ENCODE measurements around the gene IRX5.

Gene IRX5

DNA sequence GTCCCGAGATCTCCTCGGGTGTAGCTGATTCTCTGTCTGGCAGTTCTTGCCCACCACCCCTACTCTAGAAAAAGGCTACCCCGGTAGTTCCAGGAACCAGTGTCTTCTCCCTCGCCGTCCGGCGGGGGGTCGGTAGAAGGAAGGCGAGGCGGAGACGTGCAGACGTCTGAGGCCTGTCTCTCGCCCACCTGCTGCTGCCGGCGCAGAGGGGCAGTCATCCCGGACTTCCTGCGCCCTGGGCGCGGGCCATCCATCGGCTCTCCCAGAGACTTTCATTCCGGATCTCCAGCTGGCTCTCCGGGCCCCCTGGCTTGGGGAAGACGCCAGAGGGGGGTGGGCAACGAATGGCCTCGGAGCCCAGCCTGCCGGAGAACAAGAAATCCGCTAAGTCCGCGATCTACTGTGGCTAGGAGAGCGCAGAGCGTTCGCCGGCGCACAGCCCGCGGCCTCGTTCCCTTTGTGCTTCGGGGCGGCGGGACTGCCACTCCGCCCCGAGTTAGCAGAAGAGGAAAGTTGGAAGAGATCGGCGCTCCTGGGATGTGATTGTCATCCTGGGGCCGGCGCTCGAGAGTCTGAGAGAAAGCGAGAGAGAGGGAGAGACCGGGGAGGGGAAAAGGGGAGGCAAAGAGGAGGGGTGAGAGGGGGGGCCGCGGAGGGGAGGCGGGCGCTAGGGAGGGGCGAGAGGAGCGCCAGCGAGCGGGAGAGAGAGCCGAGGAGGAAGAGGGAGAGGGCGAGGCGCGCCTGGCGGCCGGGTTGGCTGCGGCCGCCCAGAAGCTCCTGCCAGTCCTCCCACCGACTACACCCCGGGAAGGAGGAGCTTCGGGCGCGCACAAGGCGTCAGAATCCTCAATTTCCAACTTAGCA, at the start of gene IRX5:
TSS of gene IRX5 (plus strand) at position 861 of the 864 bp plus-strand sequence. CDS start 334 bp downstream, outside the sequence.
- TF ChIP-seq, protein P1, sequence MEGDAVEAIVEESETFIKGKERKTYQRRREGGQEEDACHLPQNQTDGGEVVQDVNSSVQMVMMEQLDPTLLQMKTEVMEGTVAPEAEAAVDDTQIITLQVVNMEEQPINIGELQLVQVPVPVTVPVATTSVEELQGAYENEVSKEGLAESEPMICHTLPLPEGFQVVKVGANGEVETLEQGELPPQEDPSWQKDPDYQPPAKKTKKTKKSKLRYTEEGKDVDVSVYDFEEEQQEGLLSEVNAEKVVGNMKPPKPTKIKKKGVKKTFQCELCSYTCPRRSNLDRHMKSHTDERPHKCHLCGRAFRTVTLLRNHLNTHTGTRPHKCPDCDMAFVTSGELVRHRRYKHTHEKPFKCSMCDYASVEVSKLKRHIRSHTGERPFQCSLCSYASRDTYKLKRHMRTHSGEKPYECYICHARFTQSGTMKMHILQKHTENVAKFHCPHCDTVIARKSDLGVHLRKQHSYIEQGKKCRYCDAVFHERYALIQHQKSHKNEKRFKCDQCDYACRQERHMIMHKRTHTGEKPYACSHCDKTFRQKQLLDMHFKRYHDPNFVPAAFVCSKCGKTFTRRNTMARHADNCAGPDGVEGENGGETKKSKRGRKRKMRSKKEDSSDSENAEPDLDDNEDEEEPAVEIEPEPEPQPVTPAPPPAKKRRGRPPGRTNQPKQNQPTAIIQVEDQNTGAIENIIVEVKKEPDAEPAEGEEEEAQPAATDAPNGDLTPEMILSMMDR (IDR thresholded peaks at IDR 0.05) = no peak; the same call in 1 of the 2 replicates

DNA sequence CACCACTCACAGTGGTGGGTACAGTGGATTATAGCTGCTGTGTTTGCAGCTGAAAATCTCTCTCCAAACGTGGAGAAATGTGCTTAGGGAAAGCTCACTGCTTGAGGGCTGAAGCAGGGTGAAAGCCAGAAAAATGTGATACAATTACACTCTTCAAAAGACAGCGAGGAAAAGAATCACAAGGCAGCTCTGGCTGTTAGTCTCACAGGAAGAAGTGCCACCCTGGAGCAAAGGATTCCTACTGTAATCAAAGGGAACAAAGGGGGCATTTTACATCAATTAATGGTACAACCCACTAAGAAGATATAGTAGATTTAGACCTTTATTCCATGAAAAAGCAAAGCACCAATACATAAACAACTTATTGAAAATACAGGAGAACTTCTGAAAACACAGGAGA, 48.1 kb upstream of the IRX5 start:
- TF ChIP-seq, protein P1 (IDR thresholded peaks at IDR 0.05) = no peak

DNA sequence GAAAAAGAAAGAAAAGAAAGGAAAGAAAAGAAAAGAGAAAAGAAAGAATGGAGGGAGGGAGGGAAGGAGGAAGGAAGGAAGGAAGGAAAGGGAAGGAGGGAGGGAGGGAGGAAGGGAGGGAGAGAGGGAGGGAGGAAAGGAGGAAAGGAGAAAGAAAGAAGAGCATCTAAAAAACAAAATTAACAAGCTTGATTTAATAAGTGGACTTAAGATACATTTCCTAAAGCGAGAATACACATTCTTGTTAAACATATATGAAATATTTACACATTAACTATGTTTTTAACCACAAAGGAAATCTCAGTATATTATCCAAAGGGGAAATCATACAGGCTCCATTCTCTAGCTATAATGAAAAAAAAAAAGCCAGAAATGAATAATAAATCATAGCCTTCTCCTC, 47.3 kb upstream of the IRX5 start:
- TF ChIP-seq, protein P1 (IDR thresholded peaks at IDR 0.05) = no peak

DNA sequence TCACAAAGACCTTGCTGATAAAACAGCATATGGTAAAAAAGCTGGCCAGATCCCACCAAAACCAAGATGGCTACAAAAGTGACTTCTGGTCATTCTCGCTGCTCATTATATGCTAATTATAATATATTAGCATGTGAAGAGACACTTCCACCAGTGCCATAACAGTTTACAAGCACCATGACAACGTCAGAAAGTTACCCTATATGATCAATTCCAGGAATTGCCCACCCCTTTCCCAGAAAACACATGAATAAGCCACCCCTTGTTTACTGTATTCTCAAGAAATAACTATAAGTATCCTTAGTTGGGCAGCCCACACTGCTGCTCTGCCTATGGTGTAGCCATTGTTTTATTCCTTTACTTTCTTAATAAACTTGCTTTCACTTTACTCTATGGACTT, 44.6 kb upstream of the IRX5 start:
- TF ChIP-seq, protein P1 (IDR thresholded peaks at IDR 0.05) = no peak

DNA sequence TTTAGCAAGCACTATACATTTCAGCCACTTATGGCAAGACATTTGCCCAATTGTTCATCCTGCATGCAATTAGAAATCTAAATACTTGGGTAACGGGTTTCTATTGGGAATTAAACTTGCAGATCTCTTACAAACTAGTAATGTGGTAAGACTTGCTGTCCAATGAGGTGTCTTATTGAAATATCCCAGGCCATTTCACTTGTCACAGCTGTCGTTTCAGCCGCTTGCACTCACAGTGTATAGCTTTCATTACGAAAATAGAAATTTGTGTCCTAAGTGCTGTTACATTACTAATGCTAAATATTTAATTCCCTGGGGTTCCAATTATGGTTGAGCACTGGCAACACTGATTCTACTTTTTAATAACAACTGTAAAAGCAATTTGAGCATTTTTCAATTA, 40.3 kb upstream of the IRX5 start:
- TF ChIP-seq, protein P1 (IDR thresholded peaks at IDR 0.05) = no peak

DNA sequence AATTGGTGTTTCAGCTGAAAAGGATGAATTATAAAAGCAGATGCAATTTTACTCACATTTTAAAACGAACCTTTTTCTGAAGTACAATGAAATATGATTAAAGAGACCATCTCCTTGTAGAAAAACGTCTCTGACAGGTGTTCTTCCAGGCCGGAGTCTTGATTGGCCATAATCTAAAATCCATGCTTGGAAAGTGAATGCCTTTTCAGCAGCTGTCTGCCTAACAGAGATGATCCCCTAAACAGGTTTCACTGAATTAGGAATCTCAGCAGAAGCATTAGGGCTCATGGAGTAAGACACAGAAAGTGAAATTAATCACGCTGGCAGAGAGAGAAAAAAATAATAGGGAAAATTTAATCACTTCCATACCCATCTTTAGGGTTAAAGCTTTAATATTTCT, 39.3 kb upstream of the IRX5 start:
- TF ChIP-seq, protein P1 (IDR thresholded peaks at IDR 0.05) = no peak

DNA sequence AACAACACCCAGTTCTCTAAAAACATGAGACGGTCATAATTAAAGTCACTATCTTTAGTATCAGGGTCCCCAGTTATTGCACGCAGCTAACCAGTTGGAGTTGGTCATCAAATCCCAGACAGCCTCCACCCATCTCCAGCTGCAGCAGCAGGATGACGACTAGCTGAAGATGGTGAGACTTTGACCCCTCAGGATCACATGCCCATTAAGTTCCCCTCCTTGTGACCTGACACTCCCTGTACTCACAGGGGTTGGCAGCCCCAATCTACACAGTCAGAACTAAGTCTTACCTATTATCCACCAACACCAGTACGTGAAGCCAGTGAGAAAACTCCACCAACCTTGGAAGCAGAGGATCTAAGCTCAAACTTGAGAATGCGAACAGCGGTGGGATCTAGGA, 37.7 kb upstream of the IRX5 start:
- TF ChIP-seq, protein P1 (IDR thresholded peaks at IDR 0.05) = no peak
